NCI-H446 treated with DMSO at 0.1 percent for 48 hours (cell line): ENCODE results near the gene HRH3.

Source experiments
- DNase-seq: peaks from one replicate; lab custom pipeline; 2025; lab: John Stamatoyannopoulos, UW

The HRH3 gene

DNA sequence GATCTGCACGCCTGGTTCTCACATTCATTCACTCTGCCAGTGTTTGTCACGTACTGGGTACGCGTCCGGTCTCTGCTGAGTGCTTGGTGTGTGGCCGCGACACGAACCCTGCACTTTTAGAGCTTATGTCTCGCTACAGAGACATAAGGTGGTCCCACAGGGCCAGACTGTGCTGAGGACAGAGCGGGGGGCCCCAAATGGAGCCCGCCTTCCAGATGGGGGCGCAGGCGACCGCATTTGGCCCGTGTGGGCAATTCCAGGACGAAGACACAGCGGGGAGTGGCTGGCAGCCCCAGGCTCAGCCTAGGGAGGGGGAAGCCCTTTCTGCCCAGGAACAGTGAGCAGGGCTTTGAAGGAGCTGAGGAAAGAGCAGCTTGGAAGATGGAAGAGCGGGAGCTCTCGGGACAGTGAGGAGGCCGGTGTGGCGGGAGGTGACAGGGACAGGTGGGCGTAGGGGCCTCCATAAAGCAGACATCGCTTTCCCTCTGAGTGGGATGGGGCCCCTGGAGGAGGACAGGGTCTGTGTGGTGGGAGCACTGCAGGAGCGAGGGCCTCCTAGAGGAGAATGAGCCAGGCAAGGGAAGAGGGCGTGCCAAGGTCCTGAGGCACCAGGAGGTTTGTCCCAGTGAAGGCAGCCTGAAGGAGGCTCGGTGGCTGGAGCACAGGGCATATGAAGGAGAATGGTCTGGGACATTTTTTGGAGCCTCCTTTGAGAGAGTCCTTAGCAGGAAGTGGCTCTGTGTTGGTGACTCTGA, 45.0 kb downstream of the HRH3 start:
- DNase-seq = no peak

GRCh38 chr20:62174021-62174804, 45.9 kb downstream of the HRH3 start:
- no peak for DNase-seq

GRCh38 chr20:62172666-62173065, 47.4 kb downstream of the HRH3 start:
- DNase-seq = no peak

- DNase-seq = no peak
Observed at GRCh38 chr20:62171245-62171644, 48.8 kb downstream of the HRH3 start.

GRCh38 chr20:62170536-62170935, 49.5 kb downstream of the HRH3 start:
- DNase-seq = no peak

DNA sequence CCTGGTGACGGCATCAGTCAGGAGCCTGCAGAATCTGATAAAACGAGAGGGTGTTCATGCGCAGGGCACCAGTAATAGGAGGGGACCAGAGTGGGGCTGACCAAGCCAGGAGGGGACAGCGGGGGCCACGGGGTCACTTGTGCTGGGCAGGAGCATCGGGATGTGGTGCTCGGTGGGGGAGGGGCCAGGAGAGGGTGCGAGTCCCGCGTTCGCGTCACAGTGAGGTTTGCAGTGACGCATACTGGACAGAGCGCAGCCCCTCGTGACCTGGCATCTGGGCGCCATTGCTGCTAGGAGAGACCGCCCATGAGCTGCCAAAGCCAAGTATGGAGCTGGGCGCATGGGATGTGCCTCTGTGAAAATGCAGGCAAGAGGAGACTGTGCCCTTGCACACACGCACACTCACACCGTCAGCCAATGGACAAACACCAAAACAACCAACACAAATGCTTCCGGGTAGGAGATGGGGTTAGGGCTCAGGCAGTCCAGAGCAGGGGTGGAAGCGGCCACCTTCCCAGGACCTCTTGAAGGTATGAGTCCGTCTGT, 51.1 kb downstream of the HRH3 start:
- DNase-seq = no peak

GRCh38 chr20:62168061-62168460, 52.0 kb downstream of the HRH3 start:
- no peak for DNase-seq

- no peak for DNase-seq
Observed at GRCh38 chr20:62167474-62167873, 52.6 kb downstream of the HRH3 start.

GRCh38 chr20:62165762-62166399, 54.2 kb downstream of the HRH3 start:
- DNase-seq = no peak
